GM21423 (cell line): ENCODE results near the gene GAA.

Source experiments
- ATAC-seq: cut with Tn5 transposase; IDR thresholded peaks from one replicate; pipeline ENCODE4 v1.9.1; 2021; ENCODE audit warnings: mild to moderate bottlenecking, moderate library complexity; ENCODE audit not compliant: unreplicated experiment

Gene GAA

GRCh38 chr17:80102664-80103448 lies 1.5 kb downstream of the GAA start:
- no peak for ATAC-seq

- no peak for ATAC-seq
These were observed 2.2 kb downstream of the GAA start for GRCh38 chr17:80103449-80104085.

- no peak for ATAC-seq
These were observed 3.1 kb downstream of the GAA start for GRCh38 chr17:80104321-80104955.

GRCh38 chr17:80104956-80105375 lies 3.6 kb downstream of the GAA start:
- ATAC-seq: no peak

GRCh38 chr17:80105762-80106161 lies 4.4 kb downstream of the GAA start:
- no peak for ATAC-seq

GRCh38 chr17:80106176-80106575 lies 4.8 kb downstream of the GAA start:
- ATAC-seq: no peak

GRCh38 chr17:80106751-80107150 lies 5.4 kb downstream of the GAA start:
- ATAC-seq: no peak

- no peak for ATAC-seq
These were observed 6.0 kb downstream of the GAA start for GRCh38 chr17:80107231-80108021.

GRCh38 chr17:80108036-80108971 lies 6.9 kb downstream of the GAA start:
- no peak for ATAC-seq

GRCh38 chr17:80109066-80109660 lies 7.8 kb downstream of the GAA start:
- no peak for ATAC-seq

- ATAC-seq: no peak
These were observed 8.5 kb downstream of the GAA start for GRCh38 chr17:80109713-80110446.

GRCh38 chr17:80110447-80110812 lies 9.0 kb downstream of the GAA start:
- ATAC-seq: no peak

GRCh38 chr17:80110927-80111701 lies 9.7 kb downstream of the GAA start:
- ATAC-seq: no peak

GRCh38 chr17:80111702-80112470 lies 10.5 kb downstream of the GAA start:
- ATAC-seq: no peak

- no peak for ATAC-seq
These were observed 11.2 kb downstream of the GAA start for GRCh38 chr17:80112471-80113032.

GRCh38 chr17:80113033-80113484 lies 11.7 kb downstream of the GAA start:
- no peak for ATAC-seq

GRCh38 chr17:80114758-80115157 lies 13.4 kb downstream of the GAA start:
- no peak for ATAC-seq
